ENCODE results near the gene UBE4B.

DNA sequence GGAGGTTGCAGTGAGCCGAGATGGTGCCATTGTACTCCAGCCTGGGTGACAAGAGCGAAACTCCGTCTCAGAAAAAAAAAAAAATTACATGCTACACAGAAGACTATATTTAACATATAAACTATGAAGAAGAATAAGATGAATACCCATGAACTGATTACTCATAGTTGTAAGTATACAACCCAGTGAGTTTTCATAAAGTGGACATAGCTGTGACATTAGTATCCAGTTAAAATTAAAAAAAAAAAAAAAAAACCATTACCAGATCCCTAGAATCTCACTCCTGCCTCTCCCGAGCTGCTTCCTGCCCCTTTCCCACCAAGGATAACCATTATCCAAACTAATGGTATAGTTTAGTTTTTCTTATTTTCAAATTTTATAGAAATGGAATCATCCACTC lies 37.4 kb downstream of the UBE4B start:
- no peak for TF ChIP-seq TAF1 (IDR thresholded peaks at IDR 0.05; ENCODE audit: low read depth, low read length)
- no peak for TF ChIP-seq POLR2A (IDR thresholded peaks at IDR 0.05; ENCODE audit: low read depth, low read length)
- no peak for TF ChIP-seq POLR2AphosphoS5 (IDR thresholded peaks at IDR 0.05; ENCODE audit: low read depth, low read length)
- TF ChIP-seq SPI1 (IDR thresholded peaks at IDR 0.05; ENCODE audit: low read depth, low read length), result no peak
- TF ChIP-seq POU2F2 (IDR thresholded peaks at IDR 0.05; ENCODE audit: low read depth, low read length), result no peak
- no peak for TF ChIP-seq PAX5 (IDR thresholded peaks at IDR 0.05; ENCODE audit: insufficient read depth, low read length, severe bottlenecking)
